ENCODE results near the gene SCAPER. TPM values are rescaled to one million over a fixed set of nuclear protein-coding genes. Genes with fewer than 3 reads are reported as not detected.

SCAPER gene
- total RNA-seq, 4 donors from 2014 or later, result 18.7 to 22.4 (median 19.2) TPM

GRCh38 chr15:76328106-76328696 is 576.9 kb downstream of the SCAPER start:
- WGBS, result 80% methylated on average over 8 of the region's 8 CpGs
- intact Hi-C loops (cut with DNase I), result no loop called here
- Histone ChIP-seq H3K36me3 (no peaks in the 10 kb centered on the region), H3K4me3 (no peak overlapping the region), H3K27ac (replicated peaks in 1 of 4) (no peak overlapping the region), H3K27me3 (peaks cover 0 to 45% (median 0%) of the 10 kb centered on the region in 4 donors), H3K4me1 (no peaks in the 10 kb centered on the region), H3K9me3 (no peaks in the 10 kb centered on the region)
- no peak for TF ChIP-seq CTCF (IDR thresholded peaks at IDR 0.05)
- TF ChIP-seq EP300 (IDR thresholded peaks at IDR 0.05), result no peak
- no peak for TF ChIP-seq POLR2A (IDR thresholded peaks at IDR 0.05; ENCODE audit: low read depth)
- no peak for TF ChIP-seq POLR2AphosphoS5 (IDR thresholded peaks at IDR 0.05)
- no peak for DNase-seq (ENCODE audit: extremely low spot score)

GRCh38 chr15:76327191-76328105 is 577.7 kb downstream of the SCAPER start:
- H3K9me3 ChIP-seq, result no peaks in the 10 kb centered on the region
- H3K27me3 ChIP-seq, result peaks cover 0 to 51% (median 0%) of the 10 kb centered on the region in 4 donors
- intact Hi-C loops (cut with DNase I), result no loop called here
- no peak for DNase-seq (ENCODE audit: extremely low spot score)
- H3K4me1 ChIP-seq, result no peaks in the 10 kb centered on the region
- H3K27ac ChIP-seq (replicated peaks in 1 of 4), result no peak overlapping the region
- H3K36me3 ChIP-seq, result no peaks in the 10 kb centered on the region
- H3K4me3 ChIP-seq, result no peak overlapping the region
- WGBS, result 86% methylated on average over 8 of the region's 8 CpGs
- no peak for TF ChIP-seq CTCF (IDR thresholded peaks at IDR 0.05)
- TF ChIP-seq POLR2A (IDR thresholded peaks at IDR 0.05; ENCODE audit: low read depth), result no peak
- TF ChIP-seq POLR2AphosphoS5 (IDR thresholded peaks at IDR 0.05), result no peak
- TF ChIP-seq EP300 (IDR thresholded peaks at IDR 0.05), result no peak

- TF ChIP-seq CTCF (IDR thresholded peaks at IDR 0.05) (no peak), POLR2AphosphoS5 (IDR thresholded peaks at IDR 0.05) (no peak), EP300 (IDR thresholded peaks at IDR 0.05) (no peak), POLR2A (IDR thresholded peaks at IDR 0.05; ENCODE audit: low read depth) (no peak)
- Histone ChIP-seq H3K36me3 (no peaks in the 10 kb centered on the region), H3K4me1 (no peaks in the 10 kb centered on the region), H3K27ac (replicated peaks in 1 of 4) (no peak overlapping the region), H3K9me3 (no peaks in the 10 kb centered on the region), H3K27me3 (peaks cover 0 to 67% (median 0%) of the 10 kb centered on the region in 4 donors), H3K4me3 (no peak overlapping the region)
- WGBS, result 78% methylated on average over 2 of the region's 2 CpGs
- intact Hi-C loops (cut with DNase I), result no loop called here
- no peak for DNase-seq (ENCODE audit: extremely low spot score)
These were observed 579.4 kb downstream of the SCAPER start for GRCh38 chr15:76325704-76326103.

- no peak for TF ChIP-seq POLR2AphosphoS5 (IDR thresholded peaks at IDR 0.05)
- no peak for TF ChIP-seq POLR2A (IDR thresholded peaks at IDR 0.05; ENCODE audit: low read depth)
- no peak for TF ChIP-seq CTCF (IDR thresholded peaks at IDR 0.05)
- no peak for TF ChIP-seq EP300 (IDR thresholded peaks at IDR 0.05)
These were observed 581.1 kb downstream of the SCAPER start for GRCh38 chr15:76324066-76324465.

More at GRCh38 chr15:76324066-76324465, 581.1 kb downstream of the SCAPER start:
- 54% methylated on average over 3 of the region's 3 CpGs for WGBS
- Histone ChIP-seq H3K36me3 (no peaks in the 10 kb centered on the region), H3K4me3 (no peak overlapping the region), H3K4me1 (no peaks in the 10 kb centered on the region), H3K27ac (replicated peaks in 1 of 4) (no peak overlapping the region), H3K9me3 (no peaks in the 10 kb centered on the region), H3K27me3 (peaks cover 0 to 57% (median 0%) of the 10 kb centered on the region in 4 donors)
- no peak for DNase-seq (ENCODE audit: extremely low spot score)
- intact Hi-C loops (cut with DNase I), result no loop called here

Data from esophagus muscularis mucosa (tissue), 4 donors.